CD4-positive, alpha-beta T cell treated with Interleukin-15 for 1 hour (primary cell): ENCODE data around the gene AOC3.
"Not testable (repeated sequence)": the region's sequence is repeated elsewhere in the genome, so short reads cannot be mapped to it uniquely, and the experiment has no call there.

Experiments
- DNase-seq: peaks from one replicate; pipeline ENCODE4 v3.0.0-alpha.2; 2020

The AOC3 gene

DNA sequence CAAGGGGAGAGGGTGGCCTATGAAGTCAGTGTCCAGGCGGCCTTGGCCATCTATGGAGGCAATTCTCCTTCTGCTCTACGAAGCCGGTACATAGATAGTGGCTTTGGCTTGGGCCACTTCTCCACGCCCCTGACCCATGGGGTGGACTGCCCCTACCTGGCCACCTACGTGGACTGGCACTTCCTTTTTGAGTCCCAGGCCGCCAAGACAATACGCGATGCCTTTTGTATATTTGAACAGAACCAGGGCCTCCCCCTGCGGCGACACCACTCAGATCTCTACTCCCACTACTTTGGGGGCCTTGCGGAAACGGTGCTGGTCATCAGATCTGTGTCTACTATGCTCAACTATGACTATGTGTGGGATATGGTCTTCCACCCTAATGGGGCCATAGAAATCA lies 17.3 kb downstream of the AOC3 start:
- DNase-seq: no peak

DNA sequence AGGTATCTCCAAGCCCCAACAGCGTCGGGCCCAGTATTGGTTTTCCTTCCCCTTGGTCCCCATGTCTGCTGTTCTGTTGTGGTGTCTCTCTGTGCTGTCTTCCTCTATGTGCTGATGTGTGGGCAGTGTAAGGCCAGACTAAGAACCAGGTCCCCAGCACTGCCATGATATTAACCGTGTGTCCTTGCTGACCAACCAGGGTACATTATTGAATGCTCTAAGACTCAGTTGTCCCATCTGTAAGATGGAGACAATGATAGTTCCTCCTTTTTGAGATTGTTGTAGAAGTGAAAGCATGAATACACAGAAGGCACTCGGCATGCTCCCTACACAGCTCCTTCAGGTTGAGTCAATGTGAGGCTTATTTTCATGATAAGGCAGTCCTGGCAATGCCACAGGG lies 20.6 kb downstream of the AOC3 start:
- no peak for DNase-seq

- DNase-seq: no peak
These were observed 21.4 kb downstream of the AOC3 start for GRCh38 chr17:42872251-42872965.

GRCh38 chr17:42873315-42873714 lies 22.3 kb downstream of the AOC3 start:
- DNase-seq: no peak

GRCh38 chr17:42873932-42874695 lies 23.1 kb downstream of the AOC3 start:
- DNase-seq: not testable (repeated sequence)

GRCh38 chr17:42877037-42877436 lies 26.0 kb downstream of the AOC3 start:
- DNase-seq: no peak

- DNase-seq: no peak
These were observed 27.3 kb downstream of the AOC3 start for GRCh38 chr17:42878123-42878880.

DNA sequence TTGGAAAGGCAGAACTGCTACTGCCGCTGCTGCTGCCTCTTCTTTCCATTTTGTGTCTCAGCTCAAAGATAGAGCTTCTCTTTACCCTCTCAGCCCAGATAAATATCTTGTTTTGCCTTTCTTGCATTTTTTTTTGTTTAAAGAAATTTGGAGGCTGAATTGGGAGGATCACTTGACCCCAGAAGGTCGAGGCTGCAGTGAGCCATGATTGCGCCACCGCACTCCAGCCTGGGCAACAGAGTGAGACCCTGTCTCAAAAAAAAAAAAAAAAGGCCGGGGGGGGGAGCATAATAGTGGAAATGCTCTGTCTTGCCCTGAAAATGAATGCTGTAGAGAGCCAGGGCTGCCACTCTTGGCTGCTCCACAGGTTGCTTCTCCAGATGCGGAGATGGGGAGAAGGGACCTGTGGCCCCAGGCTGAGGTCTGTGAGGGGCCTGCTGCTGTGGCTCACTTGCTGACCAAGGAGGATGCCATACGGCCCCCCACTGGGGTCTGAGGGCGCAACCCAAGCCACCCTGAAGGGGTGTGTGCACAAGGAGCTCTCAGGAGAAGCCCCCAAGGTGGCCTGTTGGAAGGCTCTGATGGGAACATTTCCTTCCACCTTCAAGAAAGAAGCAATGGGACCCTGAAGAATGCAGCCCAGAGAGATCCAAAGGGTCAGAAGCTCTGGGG lies 28.1 kb downstream of the AOC3 start:
- no peak for DNase-seq

DNA sequence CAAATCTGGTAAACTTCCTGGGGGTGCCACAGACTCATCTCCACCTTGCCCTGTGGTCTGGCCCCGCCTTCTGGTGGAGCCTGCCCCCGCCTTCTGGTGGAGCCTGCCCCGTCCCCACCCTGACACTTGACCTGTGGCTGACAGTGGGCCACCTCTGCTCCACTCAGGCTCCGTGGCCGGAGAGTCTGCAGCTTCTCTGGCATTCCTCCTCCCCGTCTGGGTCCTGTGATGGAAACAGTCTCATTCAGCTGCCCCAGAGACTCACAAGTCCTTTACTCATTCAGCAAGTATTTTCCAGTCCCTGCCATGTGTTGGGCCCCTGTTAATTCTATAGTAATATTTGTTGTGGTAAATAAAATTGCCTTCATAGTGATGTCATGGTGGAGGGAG lies 28.6 kb downstream of the AOC3 start:
- DNase-seq: no peak

DNA sequence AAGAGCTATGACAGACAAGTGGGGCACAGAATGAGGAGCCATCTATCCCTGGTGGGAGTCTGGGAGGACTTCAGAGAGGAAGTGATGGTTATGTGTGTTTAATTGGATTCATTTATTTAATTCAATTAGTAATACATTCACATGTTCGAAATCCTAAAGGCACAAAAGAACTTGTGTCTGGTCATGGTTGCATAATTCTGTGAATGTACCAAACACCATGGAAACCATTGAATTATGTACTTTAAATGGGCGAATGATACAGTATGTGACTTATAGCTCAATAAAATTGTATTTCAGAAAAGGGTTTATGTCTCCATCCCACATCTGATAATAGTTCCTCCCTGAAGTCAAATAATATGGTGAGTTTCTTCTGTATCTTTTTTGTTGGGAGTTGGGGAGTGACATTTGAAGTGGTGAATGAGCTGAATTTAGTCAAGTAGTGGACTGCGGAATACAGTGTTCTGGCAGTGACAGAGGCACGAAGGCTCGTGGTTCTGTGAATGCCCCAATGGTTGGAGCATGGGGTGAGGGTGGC lies 29.8 kb downstream of the AOC3 start:
- no peak for DNase-seq

GRCh38 chr17:42881706-42882105 lies 30.7 kb downstream of the AOC3 start:
- not testable (repeated sequence) for DNase-seq

- no peak for DNase-seq
These were observed 31.2 kb downstream of the AOC3 start for GRCh38 chr17:42882166-42882565.

GRCh38 chr17:42883802-42884558 lies 33.0 kb downstream of the AOC3 start:
- DNase-seq: no peak

- not testable (repeated sequence) for DNase-seq
These were observed 34.8 kb downstream of the AOC3 start for GRCh38 chr17:42885806-42886205.

DNA sequence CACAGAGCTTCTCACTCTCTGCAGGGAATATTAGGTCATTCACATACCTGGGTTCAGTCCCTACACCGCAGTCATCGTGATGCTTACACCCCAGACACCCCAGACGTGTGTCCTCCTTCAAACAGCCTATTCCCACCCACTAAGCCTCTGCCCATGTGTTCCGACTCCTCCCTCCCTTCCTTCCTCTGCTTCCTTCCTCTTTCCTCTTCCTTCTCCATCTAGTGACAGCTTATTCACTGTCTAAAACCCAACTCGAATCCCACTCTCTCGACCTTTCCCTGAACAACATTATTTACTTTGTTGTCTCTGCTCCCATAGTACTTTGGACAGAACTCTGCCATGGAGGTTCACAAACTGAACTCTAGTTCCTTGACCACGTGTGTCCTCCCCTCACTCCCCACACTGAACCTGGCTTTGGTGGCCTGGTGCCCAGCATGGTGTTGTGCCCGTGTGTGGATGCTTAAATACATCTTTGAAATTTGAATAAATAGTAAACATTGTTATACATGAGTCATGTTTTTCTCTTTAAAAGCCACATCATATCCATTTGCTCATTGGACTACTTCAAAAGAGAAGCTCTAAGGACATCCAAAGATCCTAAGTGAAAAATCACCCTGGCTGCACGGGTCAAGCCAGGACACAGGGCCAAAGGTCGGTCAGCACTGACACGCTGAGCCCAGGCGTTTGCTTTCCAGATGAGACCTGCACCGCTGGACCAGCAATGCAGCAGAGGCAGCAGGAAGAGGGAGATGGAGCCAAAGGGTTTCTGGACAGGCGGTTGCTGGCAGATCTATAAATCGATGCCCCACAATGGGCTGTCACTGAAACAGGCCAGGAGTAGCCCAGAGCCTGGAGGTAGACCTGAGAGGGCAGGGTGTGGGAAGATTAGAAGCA lies 35.5 kb downstream of the AOC3 start:
- DNase-seq: no peak

DNA sequence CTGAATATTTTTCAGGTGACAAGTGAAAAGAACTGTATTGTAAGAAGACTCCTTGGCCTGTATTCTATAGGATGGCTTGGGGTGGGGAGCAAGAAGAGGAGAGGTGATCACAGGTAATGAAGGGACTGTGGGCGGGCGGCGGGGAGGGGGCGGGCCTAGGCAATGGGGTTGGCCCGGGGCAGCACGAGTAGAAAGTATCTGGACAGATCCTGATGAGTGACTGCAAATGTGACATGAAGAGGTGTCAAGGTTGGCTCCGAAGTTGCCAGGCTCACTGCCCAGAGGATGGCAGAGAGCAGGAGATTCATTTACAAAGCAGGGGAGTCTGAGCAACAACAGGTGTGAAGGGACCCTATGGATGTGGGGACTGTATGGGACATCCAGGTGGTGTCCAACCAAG lies 38.8 kb downstream of the AOC3 start:
- DNase-seq: no peak

DNA sequence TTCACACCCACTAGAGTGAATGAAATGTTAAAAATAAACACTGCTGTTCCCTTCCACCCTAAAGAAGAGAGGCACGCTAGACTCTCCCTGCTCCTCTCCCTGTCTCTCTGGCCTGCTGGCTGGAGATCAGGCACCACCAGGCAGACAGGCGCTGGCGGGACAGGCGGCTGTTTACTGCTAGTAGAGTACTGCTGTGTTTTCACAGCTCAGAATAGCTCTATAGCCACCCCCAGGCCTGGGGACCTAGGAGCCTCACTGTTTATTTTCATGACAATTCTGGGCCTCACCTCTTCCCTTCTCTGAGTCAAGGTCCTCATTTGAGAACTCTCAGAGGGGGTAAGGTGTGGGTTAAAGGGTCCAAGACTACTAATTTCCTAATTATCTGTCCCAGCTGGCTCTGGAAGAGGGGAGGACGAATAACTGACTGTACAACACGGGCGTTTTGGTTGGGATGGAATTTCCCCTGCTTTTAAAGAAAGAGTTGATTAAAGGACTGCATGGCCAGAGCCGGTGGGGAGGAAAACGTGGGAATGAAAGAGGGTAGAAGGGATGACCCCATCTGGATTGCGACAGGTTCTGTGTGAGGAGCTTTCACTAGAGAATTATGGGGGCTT lies 40.6 kb downstream of the AOC3 start:
- no peak for DNase-seq

GRCh38 chr17:42893359-42893758 lies 42.4 kb downstream of the AOC3 start:
- no peak for DNase-seq

GRCh38 chr17:42894283-42895184 lies 43.5 kb downstream of the AOC3 start:
- no peak for DNase-seq

GRCh38 chr17:42895185-42895555 lies 44.2 kb downstream of the AOC3 start:
- no peak for DNase-seq
